Epidermal melanocyte (primary cell): Measurements from ENCODE around the gene ENTREP1.

Experiments
- DNase-seq: peaks from one replicate; pipeline ENCODE4 v3.0.0; 2011; ENCODE audit warnings: low spot score; ENCODE audit not compliant: insufficient read length

ENTREP1 gene

DNA sequence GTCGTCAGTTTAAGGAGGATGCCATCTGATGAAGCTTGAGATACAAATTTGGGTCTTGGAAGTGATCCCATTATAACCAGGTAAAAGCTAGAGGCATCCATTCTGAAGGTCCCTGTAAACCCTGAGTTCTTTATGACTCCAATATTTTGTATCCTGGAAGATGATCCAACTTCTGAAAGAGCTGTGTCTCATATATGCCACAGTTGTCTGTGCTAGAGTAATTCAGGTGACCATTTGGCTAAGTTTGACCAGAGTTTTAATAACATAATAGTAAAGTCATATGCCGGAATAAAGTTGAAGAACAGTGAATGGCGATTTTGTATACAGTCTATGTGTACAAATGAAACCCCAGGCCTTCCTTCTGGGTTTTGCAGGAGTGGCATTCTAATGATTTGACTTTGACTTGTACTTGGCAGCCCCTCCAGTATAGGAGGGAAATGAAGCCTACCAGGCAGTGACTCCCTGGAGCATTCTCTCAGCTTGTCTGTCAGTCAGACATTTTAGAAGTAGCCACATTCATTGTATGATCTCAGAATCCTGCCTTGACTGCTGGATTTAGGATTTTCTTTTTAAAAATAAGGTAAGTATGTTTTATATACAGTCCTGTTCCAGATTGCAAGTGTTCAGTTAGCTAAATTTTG lies 39.6 kb downstream of the ENTREP1 start:
- no peak for DNase-seq

DNA sequence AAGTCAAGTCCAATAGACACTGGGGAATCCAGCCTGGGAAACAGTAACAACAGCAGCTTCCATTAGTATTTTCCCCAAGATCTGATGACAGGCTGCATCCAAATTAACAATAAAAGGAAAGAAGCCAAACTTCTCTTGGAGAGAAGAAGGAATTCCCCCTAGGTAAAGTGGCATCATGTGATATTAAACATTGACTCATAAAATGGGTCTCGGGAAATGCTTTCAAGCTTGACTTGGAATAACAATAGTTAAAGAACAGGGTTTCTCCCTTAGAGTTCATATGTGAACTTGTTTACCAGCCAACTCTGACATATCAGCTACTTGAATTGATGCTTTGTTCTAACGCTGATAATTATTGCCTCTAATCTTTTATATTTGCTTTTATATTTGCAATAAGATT lies 45.4 kb downstream of the ENTREP1 start:
- no peak for DNase-seq

DNA sequence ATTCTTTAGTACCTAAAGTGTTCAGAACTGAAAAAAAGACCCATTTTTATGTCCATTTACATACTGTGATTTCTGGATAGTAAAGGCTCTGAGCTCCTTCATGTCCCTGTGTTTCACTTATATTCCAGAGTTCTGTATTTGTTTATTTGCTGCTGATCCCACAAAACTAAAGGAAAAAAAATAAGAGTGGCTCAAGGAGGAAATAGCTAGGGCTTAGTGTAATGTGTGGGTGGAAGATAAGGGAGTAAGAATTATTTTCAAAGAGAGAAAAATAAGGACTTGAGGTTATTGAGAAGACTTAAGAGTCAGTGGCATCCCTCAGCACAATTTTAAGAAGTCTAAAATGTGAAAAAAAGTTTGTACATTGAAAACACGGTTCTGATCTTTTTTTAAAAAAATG lies 46.0 kb downstream of the ENTREP1 start:
- DNase-seq, result no peak

DNA sequence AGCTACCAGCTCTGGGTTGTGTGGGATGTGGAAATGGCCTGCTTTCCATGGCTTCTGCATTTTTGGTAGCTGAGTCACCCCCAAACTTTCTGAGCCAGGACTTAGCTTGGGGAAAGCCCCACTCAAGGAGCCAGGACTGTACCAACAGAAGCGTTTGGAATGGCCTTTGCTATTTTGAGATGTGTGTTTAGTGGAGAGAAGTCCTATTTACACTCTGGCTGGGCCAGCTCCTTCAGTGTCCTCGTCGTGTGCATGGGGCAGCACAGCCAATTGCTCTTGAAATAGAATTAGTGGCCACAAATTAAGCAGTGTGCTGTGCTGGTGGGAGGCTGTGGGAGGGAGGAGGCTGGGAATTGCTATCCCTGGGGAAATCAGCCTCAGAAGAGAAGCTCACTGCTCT lies 51.6 kb downstream of the ENTREP1 start:
- no peak for DNase-seq

DNA sequence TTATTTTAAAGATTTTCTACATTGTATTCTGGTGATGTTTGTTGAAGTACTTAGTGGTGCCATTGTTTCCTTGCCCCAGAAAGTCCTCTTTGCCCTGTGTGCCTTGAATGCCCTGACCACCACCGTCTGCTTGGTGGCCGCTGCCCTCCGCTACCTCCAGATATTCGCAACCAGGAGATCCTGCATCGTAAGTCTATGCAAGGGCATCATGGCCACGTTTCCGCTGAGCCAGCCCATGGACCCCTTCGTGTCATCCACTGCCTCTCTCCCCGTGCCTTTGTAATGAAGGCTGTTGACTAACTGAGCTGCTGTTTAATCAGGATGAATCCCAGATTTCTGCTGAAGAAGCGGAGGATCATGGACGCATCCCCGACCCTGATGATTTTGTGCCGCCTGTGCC lies 52.3 kb downstream of the ENTREP1 start:
- DNase-seq, result no peak

DNA sequence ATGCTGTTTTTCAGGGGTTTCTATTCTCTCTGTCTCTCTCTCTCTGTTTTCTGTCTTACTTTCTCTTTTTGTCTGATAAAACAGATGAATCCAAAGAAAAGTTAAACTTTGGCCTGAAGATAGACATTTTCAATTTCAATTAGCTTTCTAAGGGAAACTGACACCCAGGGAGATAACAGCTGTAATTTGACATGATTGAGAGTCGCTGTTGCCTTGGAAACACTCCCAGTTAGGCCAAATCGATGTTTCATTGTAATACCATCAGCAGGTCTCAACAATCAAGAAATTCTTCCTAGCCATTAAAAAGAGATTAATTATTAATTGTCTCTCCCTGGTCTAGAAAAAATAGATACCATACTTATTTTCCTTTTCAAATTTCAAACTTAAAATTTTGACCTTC lies 53.0 kb downstream of the ENTREP1 start:
- no peak for DNase-seq

DNA sequence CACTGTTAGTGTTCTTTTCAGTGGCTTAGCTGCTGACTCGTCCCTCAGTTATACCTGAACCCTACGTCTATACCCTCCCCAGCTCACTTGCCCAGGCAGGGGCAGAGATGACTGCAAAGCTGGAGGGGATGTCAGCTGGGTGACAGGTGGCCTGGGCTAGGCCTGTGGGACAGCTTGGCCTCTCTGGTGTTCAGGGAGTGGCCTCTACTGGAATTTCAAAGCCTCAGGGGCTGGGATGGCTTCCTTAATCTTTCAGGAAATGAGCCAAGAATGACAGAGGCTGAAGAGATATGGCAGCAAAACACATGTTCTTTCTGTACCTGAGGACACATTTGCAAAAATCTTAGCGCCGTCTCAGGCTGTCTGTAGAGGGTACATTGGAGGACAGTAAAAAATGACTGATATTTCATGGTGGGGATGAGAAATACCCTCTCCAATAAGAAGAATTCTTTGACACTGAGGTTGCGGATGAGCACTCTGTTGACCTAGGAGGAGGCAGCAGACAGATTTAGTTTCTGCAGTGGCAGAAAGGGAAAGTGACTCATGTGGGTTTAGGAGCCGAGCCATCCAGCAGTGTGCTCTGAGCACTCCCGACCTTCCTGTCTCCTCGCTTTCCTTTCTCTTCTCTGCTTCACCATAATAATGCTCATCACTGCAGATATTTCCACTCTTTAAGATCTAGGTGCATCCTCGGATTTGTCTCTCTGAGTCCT lies 54.4 kb downstream of the ENTREP1 start:
- DNase-seq, result no peak

DNA sequence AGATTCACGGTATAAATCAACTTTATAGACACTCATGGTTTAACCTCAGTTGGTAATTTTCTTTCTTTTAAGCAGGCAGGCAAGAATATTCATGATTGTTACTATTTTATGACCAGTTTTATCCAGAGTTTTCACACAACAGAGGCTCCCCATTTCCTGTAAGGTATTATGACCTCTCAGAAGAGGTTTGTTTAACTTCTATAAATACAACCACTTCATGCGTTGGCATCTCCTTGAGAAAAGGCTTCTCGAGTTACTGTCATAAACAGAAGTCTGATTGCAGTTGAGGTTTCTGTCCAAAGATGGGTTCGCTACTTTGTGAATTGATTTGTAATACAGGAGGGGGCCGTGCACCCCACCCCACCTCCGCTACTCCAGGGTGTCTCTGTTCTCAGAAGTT lies 55.3 kb downstream of the ENTREP1 start:
- no peak for DNase-seq

DNA sequence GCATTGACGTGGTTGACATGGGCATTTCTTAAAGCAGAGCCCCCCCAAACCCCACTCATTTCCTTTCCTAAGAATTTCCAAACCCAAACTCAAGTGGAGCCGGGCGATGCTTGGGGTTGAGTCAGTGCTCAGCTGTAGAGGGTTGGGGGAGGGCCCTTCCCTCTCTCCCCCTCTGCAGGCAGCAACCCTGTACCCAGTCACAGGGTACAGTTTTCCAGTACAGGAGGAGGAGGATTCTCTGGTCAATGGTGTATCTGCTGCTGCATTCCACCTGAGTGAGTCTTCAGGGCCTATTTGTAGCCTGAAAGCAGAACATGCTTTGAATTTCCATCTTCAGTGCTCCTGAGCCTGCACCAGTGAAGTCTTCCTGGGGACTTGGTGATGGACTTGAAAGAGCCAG lies 55.8 kb downstream of the ENTREP1 start:
- no peak for DNase-seq

DNA sequence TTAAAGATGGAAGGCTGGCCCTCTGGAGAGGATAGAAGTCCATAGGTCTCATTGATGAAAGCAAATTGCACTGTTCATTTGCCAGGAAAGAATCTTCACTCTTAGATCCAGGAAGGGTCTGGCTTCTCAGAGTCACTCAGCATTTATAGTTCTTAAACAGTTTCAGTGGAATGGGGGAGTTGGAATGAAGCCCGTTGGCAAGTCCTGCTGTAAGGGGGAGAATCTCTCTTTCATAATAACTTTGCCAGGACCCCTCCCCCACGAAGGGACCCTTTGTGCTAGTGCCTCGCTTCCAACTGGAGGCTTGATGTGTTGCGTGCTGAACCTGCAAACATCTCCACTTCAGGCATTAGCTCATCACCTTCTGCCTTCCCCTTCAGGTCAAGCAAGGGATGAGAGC lies 57.1 kb downstream of the ENTREP1 start:
- DNase-seq, result no peak

DNA sequence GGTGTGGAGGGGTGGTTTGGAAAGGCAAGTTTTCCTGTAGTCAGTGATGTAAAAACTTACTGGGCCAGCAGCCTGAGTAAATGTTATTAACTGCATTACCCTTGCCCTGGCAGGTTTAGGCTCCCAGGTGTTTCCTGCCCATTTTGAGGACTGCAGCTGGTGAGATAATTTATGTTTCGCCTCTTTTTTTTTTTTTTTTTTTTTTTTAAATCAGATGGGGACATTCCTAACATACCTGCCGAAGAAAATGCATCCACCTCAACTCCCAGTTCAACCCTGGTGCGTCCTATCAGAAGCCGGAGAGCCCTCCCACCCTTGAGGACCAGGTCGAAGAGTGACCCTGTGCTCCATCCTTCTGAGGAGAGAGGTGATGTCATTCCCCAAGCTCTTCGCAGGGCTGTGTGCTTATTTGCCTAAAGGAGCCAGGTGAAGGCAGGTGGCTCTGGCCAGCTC lies 60.6 kb downstream of the ENTREP1 start:
- no peak for DNase-seq

DNA sequence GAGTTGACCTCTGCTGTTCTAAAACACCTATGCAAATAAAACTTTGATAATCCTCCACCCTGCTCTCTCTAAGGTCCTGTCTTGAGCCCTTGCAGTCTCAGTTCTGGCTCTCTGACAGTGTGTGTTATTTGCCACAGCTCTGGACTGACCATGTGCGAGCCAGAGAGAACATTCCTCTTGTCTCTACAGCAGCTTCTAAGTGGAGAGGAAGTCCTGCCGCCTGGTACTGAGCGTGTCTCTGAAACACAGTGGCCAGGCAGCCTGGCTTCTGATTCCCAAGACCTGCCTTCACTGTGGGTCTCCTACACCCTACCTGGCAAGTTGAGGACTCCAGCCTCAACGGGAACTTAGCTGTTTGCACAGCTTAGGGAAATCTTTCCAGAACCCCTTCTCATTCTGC lies 61.6 kb downstream of the ENTREP1 start:
- DNase-seq, result no peak

DNA sequence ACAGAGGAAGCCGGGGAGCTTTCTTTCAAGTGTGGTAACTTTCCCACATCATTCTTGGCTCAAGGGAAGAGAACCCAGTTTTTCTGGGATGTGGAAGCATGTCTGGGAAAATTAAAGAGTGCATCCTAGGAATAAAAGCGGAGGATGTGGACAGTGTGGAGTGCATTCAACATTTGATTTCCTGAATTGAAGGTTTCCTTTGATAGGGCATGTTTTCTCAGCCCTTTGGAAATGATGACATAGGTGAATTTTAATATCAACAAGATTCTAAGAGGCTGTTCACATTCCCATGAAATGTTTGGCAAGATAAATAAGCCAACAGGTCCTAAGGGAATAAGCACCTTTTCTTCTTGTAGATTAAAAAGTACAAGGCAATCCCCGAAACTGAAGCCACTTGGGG lies 63.6 kb downstream of the ENTREP1 start:
- DNase-seq, result no peak

DNA sequence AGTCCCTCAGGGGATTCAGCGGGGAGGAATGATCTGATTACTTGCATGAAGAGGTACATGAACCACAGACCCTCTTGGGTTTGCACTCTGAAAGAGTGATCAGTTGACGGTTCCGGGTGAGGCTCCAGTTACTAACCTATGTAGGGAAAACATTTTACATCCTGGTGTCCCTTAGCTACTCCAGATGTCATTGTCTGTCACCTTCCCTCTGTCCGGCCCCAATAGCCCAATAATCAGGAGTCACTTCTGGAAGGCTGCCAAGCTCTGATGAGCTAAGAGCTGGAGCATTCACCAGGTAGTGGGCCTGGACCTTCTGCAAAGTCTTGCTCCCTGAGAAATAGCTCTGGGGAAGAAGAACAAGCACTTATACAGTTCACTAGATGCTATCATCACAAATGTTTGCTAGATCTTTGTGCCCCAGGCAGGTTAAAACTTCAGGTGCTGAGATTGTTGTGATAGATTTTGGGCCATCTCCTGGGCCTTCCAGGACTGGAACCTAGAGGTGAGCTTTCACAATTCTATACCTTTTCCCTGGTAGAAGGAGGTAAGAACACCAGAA lies 64.5 kb downstream of the ENTREP1 start:
- DNase-seq, result no peak

DNA sequence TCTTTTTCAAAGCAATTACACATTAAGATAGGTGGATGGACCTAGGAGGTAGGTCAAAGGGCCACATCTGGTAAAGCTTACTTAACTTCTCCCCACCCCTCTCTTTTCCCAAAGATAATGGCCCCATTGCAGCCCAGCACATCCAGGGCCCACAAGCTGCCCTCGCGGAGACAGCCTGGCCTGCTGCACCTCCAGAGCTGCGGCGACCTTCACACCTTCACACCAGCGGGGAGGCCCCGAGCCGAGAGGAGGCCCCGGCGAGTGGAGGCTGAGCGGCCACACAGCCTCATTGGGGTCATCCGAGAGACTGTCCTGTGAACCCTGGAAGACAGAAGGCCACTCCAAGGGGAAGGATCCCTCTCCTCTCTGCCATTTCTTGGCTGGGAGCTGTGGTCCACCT lies 66.5 kb downstream of the ENTREP1 start:
- DNase-seq, result no peak

DNA sequence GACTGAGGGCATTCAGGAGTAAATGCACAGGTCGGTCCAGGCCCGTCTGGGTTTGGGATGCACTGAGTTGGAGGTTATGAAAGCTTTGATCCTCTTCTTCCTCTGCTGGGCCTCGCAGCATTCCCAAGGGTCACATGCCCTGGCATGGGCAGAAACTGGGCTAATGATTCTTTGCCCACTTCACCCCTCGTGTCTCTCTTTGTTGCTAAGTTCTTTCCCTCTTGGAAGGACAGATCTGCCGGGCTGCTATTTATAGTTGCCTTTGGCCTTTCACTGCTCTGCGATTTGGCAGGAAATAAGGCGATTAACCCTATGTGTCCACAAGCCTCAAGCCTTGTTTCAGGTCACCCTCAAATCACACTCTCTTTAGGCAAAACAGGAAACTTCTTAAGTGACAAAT lies 66.9 kb downstream of the ENTREP1 start:
- peak; percentile 45 for DNase-seq

DNA sequence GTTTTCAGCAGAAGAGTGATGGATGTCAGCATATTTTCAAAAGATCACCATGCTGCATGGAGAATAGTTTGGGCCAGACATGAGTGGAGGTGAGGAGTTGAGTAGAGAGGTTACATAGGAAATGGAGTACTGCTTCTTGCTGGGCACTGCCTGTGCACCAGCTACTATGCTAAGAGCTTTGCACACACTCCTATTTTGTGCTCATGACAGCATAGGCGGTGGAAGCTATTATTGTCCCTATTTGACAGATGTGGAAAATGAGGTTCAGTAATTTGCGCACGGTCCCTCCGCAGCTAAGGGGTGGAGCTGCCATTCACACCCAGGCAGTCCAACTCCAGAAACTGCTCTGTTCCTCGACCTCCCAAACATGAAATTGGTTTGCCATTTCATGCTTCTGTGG lies 67.8 kb downstream of the ENTREP1 start:
- DNase-seq, result no peak

DNA sequence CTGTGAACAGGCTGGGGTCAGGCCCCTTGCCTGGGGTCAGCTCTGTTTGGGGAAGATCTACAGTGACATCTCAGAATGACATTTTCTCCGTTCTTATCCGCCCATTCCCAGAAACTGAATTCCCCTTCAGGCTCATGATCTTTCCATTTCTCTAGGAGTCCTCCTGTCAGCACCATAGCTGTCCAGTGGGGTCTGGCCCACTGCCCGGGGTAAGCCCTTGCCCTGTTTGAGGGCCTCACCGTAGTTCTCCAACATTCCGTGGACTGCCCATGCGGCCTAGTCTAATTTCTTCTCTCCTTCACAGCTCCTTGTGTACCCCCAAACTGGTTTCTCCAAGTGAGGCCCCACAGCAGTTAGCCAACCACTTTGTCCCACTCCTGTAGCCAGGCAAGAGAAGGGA lies 68.4 kb downstream of the ENTREP1 start:
- DNase-seq, result no peak

DNA sequence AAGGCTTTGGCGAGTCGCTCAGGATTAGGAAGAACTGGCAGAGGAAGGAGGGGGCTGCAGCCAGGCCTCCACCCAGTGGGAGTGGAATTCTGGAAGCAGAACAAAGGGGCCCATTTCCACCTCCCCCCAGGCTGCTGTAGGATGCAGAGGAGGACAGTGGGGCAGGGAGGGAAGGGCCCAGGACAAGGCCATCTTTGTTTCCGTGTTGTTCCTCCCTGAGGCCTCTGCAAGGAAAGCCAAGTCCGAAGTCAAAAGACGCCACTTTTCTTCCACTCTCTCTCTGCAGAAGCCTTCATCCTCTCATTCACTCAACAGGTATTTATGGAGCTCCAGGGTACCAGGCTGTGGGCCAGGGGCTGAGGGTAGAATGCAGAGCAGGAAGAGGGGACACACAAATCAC lies 70.7 kb downstream of the ENTREP1 start:
- DNase-seq, result peak; percentile 84

DNA sequence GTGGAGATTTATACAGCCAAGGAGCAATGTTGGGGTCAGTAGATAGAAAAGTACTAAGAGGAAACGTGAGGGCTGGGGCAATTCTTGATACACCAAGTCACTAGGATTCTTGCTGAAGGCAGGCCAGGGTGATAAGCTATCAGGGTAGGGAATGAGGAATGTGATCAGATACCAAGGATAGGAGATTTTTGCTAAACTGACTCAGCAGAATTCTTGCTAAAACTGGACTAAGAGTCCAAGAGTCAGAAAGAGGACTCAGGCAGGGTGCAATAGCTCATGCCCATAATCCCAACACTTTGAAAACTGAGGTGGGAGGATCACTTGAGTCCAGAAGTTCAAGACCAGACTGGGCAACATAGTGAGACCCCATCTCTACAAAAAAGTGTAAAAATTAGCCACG lies 71.7 kb downstream of the ENTREP1 start:
- no peak for DNase-seq

DNA sequence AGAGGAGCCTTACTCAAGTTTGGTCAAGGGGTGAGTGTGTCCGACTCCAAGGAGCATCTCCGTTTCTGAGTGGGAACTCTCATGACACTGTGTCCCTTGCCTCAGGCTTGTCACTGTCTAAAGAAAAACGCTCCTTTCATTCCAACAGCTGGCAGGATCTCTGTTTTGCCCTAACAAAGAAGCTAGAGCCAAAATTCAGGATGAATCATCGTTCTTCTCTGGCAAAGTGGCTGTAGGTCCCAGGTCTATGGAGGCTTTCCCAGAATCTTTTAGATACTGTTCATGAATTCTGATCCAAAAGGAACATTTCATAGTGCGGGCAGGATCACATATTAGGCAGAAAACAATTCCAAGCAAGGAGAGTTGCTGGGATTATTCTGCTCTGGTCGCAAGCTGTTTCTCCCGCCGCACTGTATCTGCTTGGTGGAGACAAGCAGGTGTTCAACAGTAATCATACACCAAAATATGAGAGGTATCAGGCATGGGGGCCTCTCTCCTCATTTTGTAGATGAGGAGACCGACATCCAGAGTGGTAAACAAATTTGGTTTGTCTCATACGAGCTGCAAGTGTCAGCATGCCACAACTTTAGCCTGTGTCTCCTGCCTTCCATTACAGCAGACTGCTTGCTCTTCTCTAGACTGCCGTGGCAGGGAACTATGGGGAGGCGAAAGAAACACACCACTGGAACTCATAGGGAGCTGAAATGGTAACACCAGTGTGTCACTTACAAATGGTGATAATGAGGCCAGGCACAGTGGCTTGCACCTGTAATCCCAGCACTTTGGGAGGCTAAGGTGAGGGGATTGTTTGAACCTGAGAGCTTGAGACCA lies 72.6 kb downstream of the ENTREP1 start:
- DNase-seq, result no peak

DNA sequence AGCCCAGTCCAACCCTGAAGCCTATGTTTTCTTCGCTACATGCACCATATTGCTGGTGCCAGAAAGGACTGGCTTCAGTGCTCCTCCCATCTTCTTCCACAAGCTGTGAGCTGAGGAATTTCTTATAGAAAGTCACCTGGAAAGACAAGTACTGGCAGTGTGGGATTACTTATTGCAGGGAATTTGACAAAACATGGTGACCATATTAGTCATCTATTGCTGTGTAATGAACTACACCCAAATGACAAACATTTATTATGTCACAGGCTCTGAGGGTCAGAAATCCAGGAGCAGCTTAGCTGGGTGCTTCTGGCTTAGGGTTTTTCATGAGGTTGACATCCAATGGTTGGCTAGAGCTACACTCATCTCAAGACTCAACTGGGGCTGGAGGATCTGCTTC lies 75.5 kb downstream of the ENTREP1 start:
- DNase-seq, result no peak
